Measurements from ENCODE around the gene KRAS.

The KRAS gene

GRCh38 chr12:25254271-25254880 is 3.6 kb upstream of the KRAS start:
- no peak for DNase-seq

- no peak for DNase-seq
These were observed 2.8 kb upstream of the KRAS start for GRCh38 chr12:25253371-25254068.

GRCh38 chr12:25252946-25253345 is 2.2 kb upstream of the KRAS start:
- DNase-seq, result no peak

GRCh38 chr12:25251769-25252168 is 1.0 kb upstream of the KRAS start:
- no peak for DNase-seq

- DNase-seq, result peak; percentile 78
These were observed 594 bp downstream of the KRAS start for GRCh38 chr12:25249931-25250738.

GRCh38 chr12:25248732-25249131 is 2.0 kb downstream of the KRAS start:
- no peak for DNase-seq

GRCh38 chr12:25248137-25248536 is 2.6 kb downstream of the KRAS start:
- no peak for DNase-seq

GRCh38 chr12:25245491-25245890 is 5.2 kb downstream of the KRAS start:
- no peak for DNase-seq

- DNase-seq, result no peak
These were observed 7.1 kb downstream of the KRAS start for GRCh38 chr12:25243680-25243990.

GRCh38 chr12:25242981-25243679 is 7.6 kb downstream of the KRAS start:
- no peak for DNase-seq

- DNase-seq, result no peak
These were observed 9.3 kb downstream of the KRAS start for GRCh38 chr12:25241167-25242020.

GRCh38 chr12:25236626-25237025 is 14.1 kb downstream of the KRAS start:
- DNase-seq, result no peak

- no peak for DNase-seq
These were observed 14.5 kb downstream of the KRAS start for GRCh38 chr12:25236190-25236589.

- no peak for DNase-seq
These were observed 37.4 kb downstream of the KRAS start for GRCh38 chr12:25213338-25213737.

- no peak for DNase-seq
These were observed 42.2 kb downstream of the KRAS start for GRCh38 chr12:25208554-25208953.

GRCh38 chr12:25207846-25208245 is 42.9 kb downstream of the KRAS start:
- DNase-seq, result no peak

GRCh38 chr12:25207411-25207810 is 43.3 kb downstream of the KRAS start:
- no peak for DNase-seq

GRCh38 chr12:25202137-25202536 is 48.6 kb downstream of the KRAS start:
- DNase-seq, result no peak

- no peak for DNase-seq
These were observed 50.0 kb downstream of the KRAS start for GRCh38 chr12:25200703-25201102.

- no peak for DNase-seq
These were observed 53.1 kb downstream of the KRAS start for GRCh38 chr12:25197608-25198007.

GRCh38 chr12:25195056-25195971 is 55.4 kb downstream of the KRAS start, which contains the start of the genes DNAI7 and ETFRF1:
Gene DNAI7 (minus strand): TSS chr12:25195160. CDS start chr12:25195078, 82 bp downstream.
Gene ETFRF1 (plus strand): TSS chr12:25195237. CDS start chr12:25203957, 8,720 bp downstream.
- DNase-seq, result peak; percentile 98
